ENCODE data around the gene FAM98C.

The FAM98C gene

GRCh38 chr19:38375098-38375493 is 27.8 kb upstream of the FAM98C start:
- WGBS: 1% methylated on average over 18 of the region's 18 CpGs
- Histone ChIP-seq H3K4me3 (ENCODE audit: insufficient read depth in 1 of 2, low read depth in 1 of 2, low read length in 2 of 2) (peak overlapping the region; percentile 87 to 97), H3K4me1 (ENCODE audit: control insufficient read depth, insufficient read depth, low read depth, low read length) (peaks cover 9% of the 10 kb centered on the region), H3K4ac (ENCODE audit: low read depth in 1 of 2, low read length in 2 of 2) (peak overlapping the region; percentile 6 to 96), H3K27me3 (ENCODE audit: control insufficient read depth in 1 of 2, insufficient read depth in 1 of 2, low read length in 2 of 2) (peaks cover 3 to 17% of the 10 kb centered on the region in 2 experiments), H3K36me3 (ENCODE audit: control insufficient read depth in 1 of 2, insufficient read depth in 2 of 2, low read depth in 1 of 2, low read length in 2 of 2) (peaks cover 29 to 33% of the 10 kb centered on the region in 2 experiments), H3K9ac (ENCODE audit: low read length) (peak overlapping the region; percentile 99), H2AK5ac (ENCODE audit: low read length, severe bottlenecking) (no peak overlapping the region), H2BK5ac (ENCODE audit: low read depth, low read length, poor library complexity, severe bottlenecking) (no peak overlapping the region), H2AFZ (ENCODE audit: low read depth, low read length) (peak overlapping the region; percentile 54), H4K91ac (ENCODE audit: low read length) (peak overlapping the region; percentile 8), H3K14ac (ENCODE audit: low read length in 2 of 2) (peak overlapping the region in 1 of 2 experiments; percentile 45), H2BK12ac (ENCODE audit: low read length in 2 of 2) (no peak overlapping the region), H2BK120ac (ENCODE audit: low read depth, low read length) (no peak overlapping the region), H3K9me3 (ENCODE audit: control insufficient read depth, low read length) (no peaks in the 10 kb centered on the region), H3K23ac (ENCODE audit: low read length in 2 of 2) (no peak overlapping the region), H4K8ac (ENCODE audit: low read length) (peak overlapping the region; percentile 89), H3K18ac (ENCODE audit: low read depth in 1 of 2, low read length in 2 of 2) (peak overlapping the region; percentile 26 to 95), H2BK15ac (ENCODE audit: low read depth, poor library complexity, severe bottlenecking) (peak overlapping the region; percentile 15), H3K79me1 (replicated peaks; ENCODE audit: low read length, poor library complexity, severe bottlenecking) (peaks cover 9% of the 10 kb centered on the region), H3K27ac (ENCODE audit: low read length, poor library complexity, severe bottlenecking) (peak overlapping the region; percentile 91), H3K4me2 (ENCODE audit: low read length, poor library complexity, severe bottlenecking) (peak overlapping the region; percentile 80)
- DNase-seq: no peak

- H3K4ac ChIP-seq (ENCODE audit: low read depth in 1 of 2, low read length in 2 of 2): peak overlapping the region in 1 of 2 experiments; percentile 20
- no peak overlapping the region for H4K8ac ChIP-seq (ENCODE audit: low read length)
- H3K4me1 ChIP-seq (ENCODE audit: control insufficient read depth, insufficient read depth, low read depth, low read length): peaks cover 9% of the 10 kb centered on the region
- DNase-seq: peak; percentile 73
- peak overlapping the region in 1 of 2 experiments; percentile 21 for H3K18ac ChIP-seq (ENCODE audit: low read depth in 1 of 2, low read length in 2 of 2)
- no peak overlapping the region for H3K14ac ChIP-seq (ENCODE audit: low read length in 2 of 2)
- H3K23ac ChIP-seq (ENCODE audit: low read length in 2 of 2): no peak overlapping the region
- no peaks in the 10 kb centered on the region for H3K9me3 ChIP-seq (ENCODE audit: control insufficient read depth, low read length)
- H3K36me3 ChIP-seq (ENCODE audit: control insufficient read depth in 1 of 2, insufficient read depth in 2 of 2, low read depth in 1 of 2, low read length in 2 of 2): peaks cover 36 to 40% of the 10 kb centered on the region in 2 experiments
- no peak overlapping the region for H2AFZ ChIP-seq (ENCODE audit: low read depth, low read length)
- H2BK12ac ChIP-seq (ENCODE audit: low read length in 2 of 2): peak overlapping the region in 1 of 2 experiments; percentile 48
- H2BK5ac ChIP-seq (ENCODE audit: low read depth, low read length, poor library complexity, severe bottlenecking): no peak overlapping the region
- H2BK120ac ChIP-seq (ENCODE audit: low read depth, low read length): no peak overlapping the region
- H4K91ac ChIP-seq (ENCODE audit: low read length): no peak overlapping the region
- H3K9ac ChIP-seq (ENCODE audit: low read length): peak overlapping the region; percentile 99
- peaks cover 0 to 10% of the 10 kb centered on the region in 2 experiments for H3K27me3 ChIP-seq (ENCODE audit: control insufficient read depth in 1 of 2, insufficient read depth in 1 of 2, low read length in 2 of 2)
- H3K4me3 ChIP-seq (ENCODE audit: insufficient read depth in 1 of 2, low read depth in 1 of 2, low read length in 2 of 2): peak overlapping the region in 1 of 2 experiments; percentile 97
- peak overlapping the region; percentile 80 for H3K4me2 ChIP-seq (ENCODE audit: low read length, poor library complexity, severe bottlenecking)
- WGBS: 63% methylated on average over 5 of the region's 5 CpGs
- H2BK15ac ChIP-seq (ENCODE audit: low read depth, poor library complexity, severe bottlenecking): no peak overlapping the region
- H3K79me1 ChIP-seq (replicated peaks; ENCODE audit: low read length, poor library complexity, severe bottlenecking): peaks cover 12% of the 10 kb centered on the region
- H3K27ac ChIP-seq (ENCODE audit: low read length, poor library complexity, severe bottlenecking): peak overlapping the region; percentile 91
- H2AK5ac ChIP-seq (ENCODE audit: low read length, severe bottlenecking): peak overlapping the region; percentile 21
These were observed 27.1 kb upstream of the FAM98C start for GRCh38 chr19:38375748-38376147.

GRCh38 chr19:38376576-38376975 is 26.3 kb upstream of the FAM98C start:
- Histone ChIP-seq H3K9ac (ENCODE audit: low read length) (peak overlapping the region; percentile 99), H2AFZ (ENCODE audit: low read depth, low read length) (no peak overlapping the region), H4K91ac (ENCODE audit: low read length) (no peak overlapping the region), H3K9me3 (ENCODE audit: control insufficient read depth, low read length) (no peaks in the 10 kb centered on the region), H2BK15ac (ENCODE audit: low read depth, poor library complexity, severe bottlenecking) (no peak overlapping the region), H3K23ac (ENCODE audit: low read length in 2 of 2) (peak overlapping the region in 1 of 2 experiments; percentile 48), H2BK120ac (ENCODE audit: low read depth, low read length) (no peak overlapping the region), H3K4ac (ENCODE audit: low read depth in 1 of 2, low read length in 2 of 2) (no peak overlapping the region), H3K4me1 (ENCODE audit: control insufficient read depth, insufficient read depth, low read depth, low read length) (peaks cover 9% of the 10 kb centered on the region), H3K4me2 (ENCODE audit: low read length, poor library complexity, severe bottlenecking) (no peak overlapping the region), H3K27ac (ENCODE audit: low read length, poor library complexity, severe bottlenecking) (no peak overlapping the region), H3K4me3 (ENCODE audit: insufficient read depth in 1 of 2, low read depth in 1 of 2, low read length in 2 of 2) (peak overlapping the region in 1 of 2 experiments; percentile 97), H3K27me3 (ENCODE audit: control insufficient read depth in 1 of 2, insufficient read depth in 1 of 2, low read length in 2 of 2) (peaks cover 0 to 5% of the 10 kb centered on the region in 2 experiments), H3K14ac (ENCODE audit: low read length in 2 of 2) (no peak overlapping the region), H4K8ac (ENCODE audit: low read length) (no peak overlapping the region), H2BK12ac (ENCODE audit: low read length in 2 of 2) (no peak overlapping the region), H3K79me1 (replicated peaks; ENCODE audit: low read length, poor library complexity, severe bottlenecking) (peaks cover 20% of the 10 kb centered on the region), H2BK5ac (ENCODE audit: low read depth, low read length, poor library complexity, severe bottlenecking) (no peak overlapping the region), H3K18ac (ENCODE audit: low read depth in 1 of 2, low read length in 2 of 2) (no peak overlapping the region), H2AK5ac (ENCODE audit: low read length, severe bottlenecking) (no peak overlapping the region), H3K36me3 (ENCODE audit: control insufficient read depth in 1 of 2, insufficient read depth in 2 of 2, low read depth in 1 of 2, low read length in 2 of 2) (peaks cover 44 to 48% of the 10 kb centered on the region in 2 experiments)
- 87% methylated on average over 3 of the region's 3 CpGs for WGBS
- no peak for DNase-seq

- no peak overlapping the region for H3K4ac ChIP-seq (ENCODE audit: low read depth in 1 of 2, low read length in 2 of 2)
- no peak overlapping the region for H3K14ac ChIP-seq (ENCODE audit: low read length in 2 of 2)
- no peak overlapping the region for H3K27ac ChIP-seq (ENCODE audit: low read length, poor library complexity, severe bottlenecking)
- no peak overlapping the region for H4K8ac ChIP-seq (ENCODE audit: low read length)
- no peak for DNase-seq
- H2BK12ac ChIP-seq (ENCODE audit: low read length in 2 of 2): no peak overlapping the region
- 97% methylated on average over 4 of the region's 4 CpGs for WGBS
- H3K18ac ChIP-seq (ENCODE audit: low read depth in 1 of 2, low read length in 2 of 2): no peak overlapping the region
- H3K23ac ChIP-seq (ENCODE audit: low read length in 2 of 2): no peak overlapping the region
- H3K9ac ChIP-seq (ENCODE audit: low read length): peak overlapping the region; percentile 99
- H2BK120ac ChIP-seq (ENCODE audit: low read depth, low read length): no peak overlapping the region
- peaks cover 0 to under 1% of the 10 kb centered on the region in 2 experiments for H3K27me3 ChIP-seq (ENCODE audit: control insufficient read depth in 1 of 2, insufficient read depth in 1 of 2, low read length in 2 of 2)
- H2BK5ac ChIP-seq (ENCODE audit: low read depth, low read length, poor library complexity, severe bottlenecking): no peak overlapping the region
- no peak overlapping the region for H2BK15ac ChIP-seq (ENCODE audit: low read depth, poor library complexity, severe bottlenecking)
- no peak overlapping the region for H2AFZ ChIP-seq (ENCODE audit: low read depth, low read length)
- H3K4me3 ChIP-seq (ENCODE audit: insufficient read depth in 1 of 2, low read depth in 1 of 2, low read length in 2 of 2): peak overlapping the region in 1 of 2 experiments; percentile 97
- H3K79me1 ChIP-seq (replicated peaks; ENCODE audit: low read length, poor library complexity, severe bottlenecking): peaks cover 24% of the 10 kb centered on the region
- H3K4me1 ChIP-seq (ENCODE audit: control insufficient read depth, insufficient read depth, low read depth, low read length): peaks cover 9% of the 10 kb centered on the region
- H3K36me3 ChIP-seq (ENCODE audit: control insufficient read depth in 1 of 2, insufficient read depth in 2 of 2, low read depth in 1 of 2, low read length in 2 of 2): peaks cover 49 to 53% of the 10 kb centered on the region in 2 experiments
- H3K4me2 ChIP-seq (ENCODE audit: low read length, poor library complexity, severe bottlenecking): no peak overlapping the region
- no peak overlapping the region for H4K91ac ChIP-seq (ENCODE audit: low read length)
- H2AK5ac ChIP-seq (ENCODE audit: low read length, severe bottlenecking): no peak overlapping the region
- no peaks in the 10 kb centered on the region for H3K9me3 ChIP-seq (ENCODE audit: control insufficient read depth, low read length)
These were observed 25.8 kb upstream of the FAM98C start for GRCh38 chr19:38377052-38377451.
